Measurements from ENCODE around the gene GGNBP2. TPM values are rescaled to one million over a fixed set of nuclear protein-coding genes. Genes with fewer than 3 reads are reported as not detected.

Gene GGNBP2
- total RNA-seq, 2 donors from 2014 or later, result 128 to 130 TPM

DNA sequence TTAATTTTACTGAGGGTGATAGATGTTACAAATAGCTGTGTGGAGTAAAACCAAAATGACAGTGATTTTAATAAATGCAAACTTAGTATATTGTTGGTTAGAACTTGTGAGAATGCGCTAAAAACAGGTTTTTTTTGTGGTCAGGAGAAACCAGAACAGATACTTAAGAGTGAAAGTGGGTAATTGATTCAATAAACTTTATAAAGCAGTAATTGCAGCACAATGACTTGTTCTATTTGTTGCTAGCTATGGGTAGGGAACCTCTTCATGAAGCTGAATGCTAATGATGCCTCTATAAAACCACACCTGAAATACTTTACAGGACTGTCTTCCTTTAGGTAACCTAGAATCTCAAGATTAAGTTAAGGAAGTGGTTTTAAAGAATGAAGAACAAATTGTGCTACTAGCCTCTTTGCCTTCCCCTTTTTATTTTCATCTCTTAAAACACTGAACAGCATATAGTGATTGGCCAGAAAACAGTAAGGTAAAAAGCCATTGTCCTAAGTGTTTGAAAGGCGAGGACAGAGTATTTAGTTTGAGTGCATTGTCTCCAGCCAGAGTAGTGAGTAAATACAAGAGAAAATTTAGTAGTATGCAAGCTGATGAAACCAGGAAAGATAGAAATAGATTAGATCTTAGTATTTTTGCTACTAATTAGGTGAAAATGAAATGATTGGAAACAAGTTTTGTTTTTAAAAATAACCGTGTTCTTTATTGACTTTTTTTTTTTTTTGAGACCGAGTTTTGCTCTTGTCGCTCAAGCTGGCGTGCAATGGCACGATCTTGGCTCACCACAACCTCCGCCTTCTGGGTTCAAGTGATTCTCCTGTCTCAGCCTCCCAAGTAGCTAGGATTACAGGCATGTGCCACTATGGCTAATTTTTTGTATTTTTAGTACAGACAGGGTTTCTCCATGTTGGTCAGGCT, 6.0 kb downstream of the GGNBP2 start:
- DNase-seq (ENCODE audit: low spot score) (no peak), ATAC-seq (no peak)
- Mint-ChIP-seq H3K9me3 (no peaks in the 10 kb centered on the region), H3K27me3 (no peaks in the 10 kb centered on the region), H3K4me3 (peak overlapping the region; percentile 62), H3K27ac (peak overlapping the region; percentile 15 to 67), H3K4me1 (ENCODE audit: low read depth in 2 of 2) (peaks cover 43 to 47% of the 10 kb centered on the region in 2 donors), H3K36me3 (peaks cover 8% of the 10 kb centered on the region)

DNA sequence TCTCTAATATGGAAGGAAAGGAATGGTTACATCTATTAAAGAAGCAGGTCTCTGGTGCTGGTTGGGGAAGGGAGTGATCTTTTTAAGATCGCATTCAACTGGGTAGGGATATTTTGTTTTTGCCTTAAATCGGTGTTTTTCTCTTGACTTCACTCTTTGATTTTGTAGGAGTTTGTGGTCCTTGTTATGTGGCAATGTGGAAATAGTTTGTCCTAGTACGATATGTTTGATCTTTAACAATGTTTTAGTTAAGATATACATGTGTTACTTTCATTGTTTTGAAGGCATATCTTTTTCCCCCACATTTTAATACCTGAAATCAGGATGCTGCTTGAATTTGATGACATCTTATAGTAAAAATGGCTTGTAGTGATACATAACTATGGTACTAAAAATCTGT, 8.7 kb downstream of the GGNBP2 start:
- no peak for ATAC-seq
- no peaks in the 10 kb centered on the region for H3K27me3 Mint-ChIP-seq
- H3K36me3 Mint-ChIP-seq, result peaks cover 17% of the 10 kb centered on the region
- H3K27ac Mint-ChIP-seq, result no peak overlapping the region
- no peak for DNase-seq (ENCODE audit: low spot score)
- no peak overlapping the region for H3K4me3 Mint-ChIP-seq
- H3K4me1 Mint-ChIP-seq (ENCODE audit: low read depth in 2 of 2), result peaks cover 36 to 46% of the 10 kb centered on the region in 2 donors
- no peaks in the 10 kb centered on the region for H3K9me3 Mint-ChIP-seq

DNA sequence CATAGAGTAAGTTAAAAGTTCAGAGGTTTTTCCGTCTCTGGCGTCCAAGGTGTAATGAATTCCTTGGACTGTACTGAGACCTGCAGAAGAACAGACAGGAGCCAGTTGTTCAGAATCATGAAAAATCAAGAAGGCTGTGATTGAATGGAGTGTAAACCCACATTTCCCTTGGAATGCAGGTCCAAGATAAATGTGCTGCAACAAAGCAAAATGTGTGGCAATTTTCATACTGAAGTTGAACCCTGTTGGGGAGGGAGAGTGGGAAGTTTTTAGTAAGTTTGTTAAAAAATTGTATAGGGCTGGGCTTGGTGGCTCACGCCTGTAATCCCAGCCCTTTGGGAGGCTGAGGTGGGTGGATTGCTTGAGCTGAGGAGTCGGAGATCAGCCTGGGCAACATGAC, 21.4 kb downstream of the GGNBP2 start:
- Mint-ChIP-seq H3K9me3 (no peaks in the 10 kb centered on the region), H3K36me3 (peaks cover 20% of the 10 kb centered on the region), H3K4me1 (ENCODE audit: low read depth in 2 of 2) (peaks cover 8 to 16% of the 10 kb centered on the region in 2 donors), H3K4me3 (no peak overlapping the region), H3K27me3 (no peaks in the 10 kb centered on the region), H3K27ac (peak overlapping the region in 1 of 2 donors; percentile 61)
- no peak for ATAC-seq
- DNase-seq (ENCODE audit: low spot score), result no peak

DNA sequence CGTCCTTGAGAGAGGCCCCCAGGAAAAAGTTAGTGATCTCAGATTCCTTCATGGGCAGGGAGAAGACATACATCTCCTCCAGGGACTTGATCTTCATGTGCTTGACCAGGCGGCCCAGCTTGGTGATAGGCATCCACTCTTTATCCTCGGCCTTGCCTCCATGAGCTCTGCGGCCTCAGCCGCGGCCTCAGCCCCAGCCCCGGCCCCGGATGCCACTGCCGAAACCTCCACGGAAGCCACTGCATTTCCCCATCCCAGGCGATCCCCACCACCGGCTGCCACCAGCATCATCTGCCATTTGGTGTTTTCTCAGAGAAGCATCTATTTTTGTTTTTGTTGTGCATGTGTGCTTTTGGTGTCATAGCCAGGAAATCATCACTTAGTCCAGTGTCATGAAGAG, 30.3 kb downstream of the GGNBP2 start:
- H3K4me1 Mint-ChIP-seq (ENCODE audit: low read depth in 2 of 2), result peaks cover 7 to 25% of the 10 kb centered on the region in 2 donors
- no peaks in the 10 kb centered on the region for H3K9me3 Mint-ChIP-seq
- no peak for ATAC-seq
- H3K27me3 Mint-ChIP-seq, result no peaks in the 10 kb centered on the region
- H3K4me3 Mint-ChIP-seq, result no peak overlapping the region
- H3K27ac Mint-ChIP-seq, result no peak overlapping the region
- no peak for DNase-seq (ENCODE audit: low spot score)
- H3K36me3 Mint-ChIP-seq, result peaks cover 7% of the 10 kb centered on the region

DNA sequence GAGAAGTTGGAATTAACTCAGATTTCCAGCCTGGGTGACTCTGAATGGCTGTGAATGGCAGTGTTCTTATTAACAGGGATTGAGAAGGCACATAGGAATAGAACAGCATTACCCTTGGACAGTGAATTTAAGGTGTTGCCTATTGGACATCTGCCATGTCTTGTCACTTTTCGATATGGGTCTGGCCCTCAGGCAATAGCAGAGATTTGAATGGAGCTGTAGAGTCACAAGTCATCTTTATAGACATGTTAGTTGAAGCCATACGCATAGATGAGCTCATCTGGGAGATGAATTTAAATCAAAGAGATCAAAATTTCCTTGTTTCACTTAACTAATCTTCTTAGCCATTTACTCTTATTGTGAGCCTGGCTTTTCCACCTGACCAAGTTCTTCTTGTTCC, 32.1 kb downstream of the GGNBP2 start:
- no peak for ATAC-seq
- H3K4me1 Mint-ChIP-seq (ENCODE audit: low read depth in 2 of 2), result peaks cover 7 to 25% of the 10 kb centered on the region in 2 donors
- no peak overlapping the region for H3K27ac Mint-ChIP-seq
- H3K9me3 Mint-ChIP-seq, result no peaks in the 10 kb centered on the region
- H3K27me3 Mint-ChIP-seq, result no peaks in the 10 kb centered on the region
- peaks cover 14% of the 10 kb centered on the region for H3K36me3 Mint-ChIP-seq
- no peak for DNase-seq (ENCODE audit: low spot score)
- H3K4me3 Mint-ChIP-seq, result no peak overlapping the region

DNA sequence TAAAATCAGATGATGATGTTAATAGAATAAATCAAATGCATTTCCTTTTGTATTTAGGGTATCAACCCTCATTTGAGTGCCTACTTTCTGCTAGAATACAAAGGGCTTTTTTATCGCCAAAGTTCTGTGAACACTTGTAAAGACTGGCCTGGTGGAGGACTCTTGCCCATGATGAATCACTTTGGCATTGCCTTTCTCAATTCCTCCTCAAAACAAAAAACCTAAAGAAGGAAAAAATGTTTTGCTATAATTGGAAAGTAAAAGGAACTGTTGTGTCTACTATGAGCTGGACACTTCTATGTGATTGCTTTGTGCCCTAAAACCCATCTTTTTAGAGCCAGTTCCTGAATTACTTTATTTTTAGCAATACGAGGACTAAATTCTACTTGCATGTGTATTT, 34.0 kb downstream of the GGNBP2 start:
- DNase-seq (ENCODE audit: low spot score) (no peak), ATAC-seq (no peak)
- H3K4me1 Mint-ChIP-seq (ENCODE audit: low read depth in 2 of 2), result peaks cover 3 to 17% of the 10 kb centered on the region in 2 donors
- H3K36me3 Mint-ChIP-seq, result peaks cover 14% of the 10 kb centered on the region
- no peak overlapping the region for H3K27ac Mint-ChIP-seq
- H3K9me3 Mint-ChIP-seq, result no peaks in the 10 kb centered on the region
- no peaks in the 10 kb centered on the region for H3K27me3 Mint-ChIP-seq
- H3K4me3 Mint-ChIP-seq, result no peak overlapping the region

DNA sequence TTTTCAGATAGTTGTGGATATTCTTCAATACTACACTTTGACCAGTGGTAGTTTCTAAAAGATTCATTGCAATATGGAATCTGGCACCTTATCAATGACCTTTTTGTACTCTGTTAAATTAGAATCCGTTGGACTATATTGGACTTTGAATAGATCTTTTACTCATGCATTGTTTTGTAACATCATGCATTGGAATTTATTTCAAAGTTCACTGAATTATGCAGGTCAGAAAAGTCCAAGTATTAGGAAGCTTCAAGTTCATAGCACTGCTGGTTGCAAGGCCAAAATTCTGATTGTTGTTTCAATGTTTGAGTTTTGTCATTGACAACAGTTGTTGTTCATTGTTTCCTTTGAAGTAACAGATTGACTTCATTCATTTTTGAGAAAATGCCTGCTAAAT, 39.1 kb downstream of the GGNBP2 start:
- Mint-ChIP-seq H3K27ac (no peak overlapping the region), H3K36me3 (peaks cover 20% of the 10 kb centered on the region), H3K4me3 (no peak overlapping the region), H3K9me3 (no peaks in the 10 kb centered on the region), H3K4me1 (ENCODE audit: low read depth in 2 of 2) (peaks cover under 1 to 5% of the 10 kb centered on the region in 2 donors), H3K27me3 (no peaks in the 10 kb centered on the region)
- no peak for ATAC-seq
- DNase-seq (ENCODE audit: low spot score), result no peak

DNA sequence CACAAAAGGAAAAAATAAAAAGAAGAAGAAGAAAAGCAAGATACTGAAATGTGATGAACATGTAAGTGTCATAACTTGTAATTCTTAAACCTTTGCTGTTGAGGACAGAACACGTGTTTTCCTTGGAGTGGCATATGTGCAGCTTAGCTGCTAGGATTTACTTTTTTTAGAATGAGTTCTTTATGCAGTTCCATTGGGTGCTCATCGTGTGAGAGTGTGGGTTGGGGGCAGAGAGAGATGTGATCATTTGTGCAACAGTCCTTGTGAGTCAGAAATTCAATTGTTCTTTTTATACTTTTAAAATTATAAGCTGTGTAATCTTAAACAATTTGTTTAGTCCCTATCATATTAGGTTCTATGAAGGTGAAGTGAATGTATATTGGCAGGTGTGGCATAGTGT, 41.4 kb downstream of the GGNBP2 start:
- Mint-ChIP-seq H3K9me3 (no peaks in the 10 kb centered on the region), H3K27me3 (no peaks in the 10 kb centered on the region), H3K36me3 (peaks cover 18% of the 10 kb centered on the region), H3K27ac (no peak overlapping the region), H3K4me3 (no peak overlapping the region), H3K4me1 (ENCODE audit: low read depth in 2 of 2) (peaks cover 10 to 23% of the 10 kb centered on the region in 2 donors)
- DNase-seq (ENCODE audit: low spot score) (no peak), ATAC-seq (no peak)

DNA sequence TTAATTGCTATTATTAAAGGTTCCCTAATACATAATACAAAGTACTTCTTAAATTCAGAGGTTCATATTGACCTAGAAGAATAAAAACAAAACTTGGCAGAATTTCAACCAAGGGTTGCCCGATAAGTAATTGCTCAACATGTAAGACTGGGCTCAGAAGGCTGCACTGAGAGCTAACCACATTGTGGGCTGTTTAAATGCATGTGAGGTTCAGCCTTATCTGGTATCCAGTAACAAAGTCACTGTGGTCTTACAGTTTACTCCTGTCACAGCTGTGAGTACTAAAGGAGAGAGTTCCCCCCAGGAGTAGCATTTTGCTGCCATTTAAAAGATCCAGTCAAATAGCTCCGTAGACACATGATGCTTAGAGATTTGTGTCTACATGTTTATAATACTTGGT, 45.4 kb downstream of the GGNBP2 start:
- no peaks in the 10 kb centered on the region for H3K27me3 Mint-ChIP-seq
- H3K9me3 Mint-ChIP-seq, result no peaks in the 10 kb centered on the region
- DNase-seq (ENCODE audit: low spot score) (no peak), ATAC-seq (peak in 1 of 2 donors; percentile 63)
- H3K36me3 Mint-ChIP-seq, result peaks cover 14% of the 10 kb centered on the region
- H3K27ac Mint-ChIP-seq, result peak overlapping the region; percentile 43 to 73
- peaks cover 28 to 37% of the 10 kb centered on the region in 2 donors for H3K4me1 Mint-ChIP-seq (ENCODE audit: low read depth in 2 of 2)
- H3K4me3 Mint-ChIP-seq, result peak overlapping the region; percentile 69

DNA sequence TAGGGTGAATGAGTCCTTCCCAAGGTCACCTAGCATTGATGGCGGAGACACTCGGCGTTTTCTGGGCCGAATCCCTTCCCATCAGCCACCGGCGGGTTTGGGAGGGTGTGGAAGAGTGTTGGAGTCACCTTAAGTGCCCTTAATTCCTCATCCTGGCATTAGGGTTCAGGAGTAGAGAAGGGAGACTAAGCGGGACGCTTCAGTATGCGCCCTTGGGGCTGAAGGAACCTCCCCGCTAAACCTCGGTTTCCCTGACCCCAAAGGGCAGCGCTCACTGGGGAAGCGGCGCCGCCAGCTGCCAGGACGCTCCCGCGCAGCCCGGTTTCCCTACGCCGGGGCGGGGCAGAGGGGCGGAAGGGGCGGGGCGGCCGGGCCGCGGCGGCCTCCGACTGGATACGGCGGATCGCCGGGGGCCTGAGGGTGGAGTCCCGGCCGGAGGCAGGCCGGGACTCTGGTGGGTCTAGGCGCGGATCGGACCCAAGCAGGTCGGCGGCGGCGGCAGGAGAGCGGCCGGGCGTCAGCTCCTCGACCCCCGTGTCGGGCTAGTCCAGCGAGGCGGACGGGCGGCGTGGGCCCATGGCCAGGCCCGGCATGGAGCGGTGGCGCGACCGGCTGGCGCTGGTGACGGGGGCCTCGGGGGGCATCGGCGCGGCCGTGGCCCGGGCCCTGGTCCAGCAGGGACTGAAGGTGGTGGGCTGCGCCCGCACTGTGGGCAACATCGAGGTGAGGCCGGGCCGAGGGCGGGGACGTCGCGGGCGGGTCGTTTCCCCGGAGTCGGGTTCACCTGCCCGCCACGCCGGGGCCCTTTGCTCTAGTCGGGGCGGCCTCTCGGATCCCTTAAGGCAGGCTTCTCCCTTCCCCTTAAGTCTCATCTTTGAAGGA, 47.0 kb downstream of the GGNBP2 start, which contains the start of gene DHRS11:
Gene DHRS11 (plus strand): TSS at position 446 of the 882 bp plus-strand sequence. CDS start 131 bp downstream, at position 577.
- H3K9me3 Mint-ChIP-seq, result no peaks in the 10 kb centered on the region
- ATAC-seq, result peak; percentile 97 to 99
- no peaks in the 10 kb centered on the region for H3K27me3 Mint-ChIP-seq
- peak; percentile 80 for DNase-seq (ENCODE audit: low spot score)
- H3K4me1 Mint-ChIP-seq (ENCODE audit: low read depth in 2 of 2), result peaks cover 28 to 37% of the 10 kb centered on the region in 2 donors
- H3K27ac Mint-ChIP-seq, result peak within 1 kb of the TSS; percentile 70 to 73
- H3K4me3 Mint-ChIP-seq, result peak within 1 kb of the TSS; percentile 69
- H3K36me3 Mint-ChIP-seq, result peaks cover 6% of the 10 kb centered on the region

DNA sequence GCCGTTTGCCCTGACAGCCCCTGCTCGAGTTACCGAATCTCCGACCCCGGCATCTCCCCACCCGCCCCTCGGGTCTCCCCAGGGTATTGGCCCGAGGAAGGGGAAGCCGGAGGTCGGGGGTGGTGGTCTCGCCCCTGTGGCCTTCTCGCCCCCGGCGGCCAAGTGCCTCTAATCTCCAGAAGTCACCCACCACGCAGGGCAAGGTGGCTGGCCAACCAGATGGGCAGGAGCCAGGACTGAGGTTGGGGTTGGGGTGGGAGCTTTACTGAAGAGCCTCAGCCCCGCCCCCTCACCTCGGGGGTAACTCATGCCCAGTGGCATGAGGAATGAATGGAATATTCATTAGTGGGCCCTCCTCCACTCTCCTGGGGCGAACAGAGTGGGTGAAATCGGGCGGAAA, 47.6 kb downstream of the GGNBP2 start:
- ATAC-seq, result peak in 1 of 2 donors; percentile 4
- Mint-ChIP-seq H3K9me3 (no peaks in the 10 kb centered on the region), H3K36me3 (peaks cover 6% of the 10 kb centered on the region), H3K27ac (no peak overlapping the region), H3K4me3 (peak overlapping the region; percentile 69), H3K4me1 (ENCODE audit: low read depth in 2 of 2) (peaks cover 28 to 37% of the 10 kb centered on the region in 2 donors), H3K27me3 (no peaks in the 10 kb centered on the region)
- DNase-seq (ENCODE audit: low spot score), result peak; percentile 56

DNA sequence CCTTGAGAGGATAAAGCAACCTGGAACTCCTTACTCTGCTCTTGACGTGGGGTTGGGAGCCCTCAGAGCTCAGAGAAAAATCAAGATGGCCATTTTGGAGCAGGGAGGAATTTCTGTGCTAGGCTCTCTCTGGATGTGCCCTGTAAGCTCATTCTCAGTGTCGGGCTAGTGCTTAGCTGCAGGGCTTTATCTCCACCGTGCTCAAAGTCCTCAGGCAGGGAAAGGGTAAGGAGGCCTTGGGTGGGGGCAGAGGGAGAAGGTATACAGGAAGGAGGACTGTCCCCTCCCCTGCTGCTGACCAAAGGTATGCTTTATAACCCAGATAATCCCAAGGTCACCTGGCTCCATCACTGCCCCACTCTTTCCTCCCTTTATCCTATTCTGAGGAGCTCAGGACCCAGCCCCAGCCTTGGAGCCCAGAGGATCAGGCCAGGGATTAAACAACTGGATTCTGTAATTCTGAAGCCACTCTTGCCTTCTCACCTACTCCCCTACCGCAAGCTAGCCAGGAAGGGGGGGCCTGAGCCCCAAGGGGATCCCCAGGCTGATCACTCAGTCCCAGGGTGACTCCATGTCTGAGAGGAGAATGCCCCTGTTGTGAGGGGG, 48.1 kb downstream of the GGNBP2 start:
- Mint-ChIP-seq H3K27me3 (no peaks in the 10 kb centered on the region), H3K4me1 (ENCODE audit: low read depth in 2 of 2) (peaks cover 28 to 37% of the 10 kb centered on the region in 2 donors), H3K36me3 (peaks cover 6% of the 10 kb centered on the region), H3K4me3 (peak overlapping the region; percentile 69), H3K9me3 (no peaks in the 10 kb centered on the region), H3K27ac (no peak overlapping the region)
- ATAC-seq (no peak), DNase-seq (ENCODE audit: low spot score) (peak; percentile 51)

DNA sequence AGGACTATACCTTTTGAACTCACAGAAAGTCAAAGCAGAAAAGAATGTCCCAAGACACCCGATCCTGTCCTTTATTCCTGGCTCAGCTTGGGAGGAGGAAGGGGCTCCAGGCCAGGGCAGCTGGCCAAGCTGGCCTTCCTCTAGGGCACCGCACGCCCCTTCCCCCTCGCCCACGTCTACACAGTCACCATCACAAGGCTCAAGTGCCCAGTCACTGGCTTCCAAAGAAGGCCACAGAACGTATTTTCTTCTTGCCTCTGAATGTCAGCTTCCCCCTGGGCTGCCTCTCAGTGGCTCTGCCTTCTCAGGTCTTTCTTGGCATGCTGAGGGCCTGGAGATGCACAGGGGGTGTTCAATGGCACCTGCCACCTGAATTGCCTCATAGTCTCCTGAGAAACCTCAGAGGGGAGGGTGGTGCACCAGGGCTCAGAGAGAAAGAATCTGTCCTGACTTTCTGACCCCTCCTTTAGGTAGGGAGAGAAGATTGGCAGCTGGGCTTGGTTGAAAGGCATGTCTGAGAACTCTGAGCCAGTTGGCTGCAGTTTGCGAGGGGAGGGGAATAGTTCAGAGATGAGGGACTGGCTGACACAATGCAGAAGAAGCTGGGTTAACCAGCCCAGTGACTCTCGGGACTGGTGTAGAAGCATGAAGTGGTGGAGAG, 49.1 kb downstream of the GGNBP2 start:
- Mint-ChIP-seq H3K36me3 (peaks cover 6% of the 10 kb centered on the region), H3K27ac (no peak overlapping the region), H3K27me3 (no peaks in the 10 kb centered on the region), H3K4me3 (peak overlapping the region; percentile 69), H3K4me1 (ENCODE audit: low read depth in 2 of 2) (peaks cover 28 to 37% of the 10 kb centered on the region in 2 donors), H3K9me3 (no peaks in the 10 kb centered on the region)
- no peak for ATAC-seq
- peak; percentile 38 for DNase-seq (ENCODE audit: low spot score)

All from natural killer cell treated with Interleukin-12 subunit alpha and Interleukin-12 subunit beta and Interleukin-15 and Interleukin-18, amount 100 ng/mL, for 72 hours (primary cell).